H1 (cell line): Measurements from ENCODE around the gene CHST11. TPM values are rescaled to one million over a fixed set of nuclear protein-coding genes. Genes with fewer than 3 reads are reported as not detected.

Source experiments
- CTCF ChIP-seq, 3 experiments: IDR thresholded peaks; 1 replicate in 2 of 3; 2 replicates in 1 of 3; pipeline versions ENCODE4 v1.5.1 to v1.6.1; 2011; ENCODE audit warnings: low read length in 3 of 3, mild to moderate bottlenecking in 3 of 3, inconsistent platforms in 2 of 3, low read depth in 1 of 3, moderate library complexity in 1 of 3; ENCODE audit not compliant: insufficient read depth in 1 of 3; ENCODE audit errors: control extremely low read depth in 1 of 3
- MAX ChIP-seq: IDR thresholded peaks from 2 replicates; pipeline ENCODE4 v1.6.1; 2012; ENCODE audit warnings: inconsistent platforms
- RNF2 ChIP-seq: fragments of 200-900, 300-1000 bp; sonication (generic); IDR thresholded peaks from 2 replicates; pipeline ENCODE4 v1.7.1; 2016; ENCODE audit warnings: borderline replicate concordance, low read depth, mild to moderate bottlenecking, antibody characterized with exemption, low read length; ENCODE audit not compliant: poor library complexity, severe bottlenecking; ENCODE audit errors: missing control alignments
- polyA plus RNA-seq, 7 experiments: library from polyadenylated mRNA; depleted of rRNA in 3 of 7; stranded (reverse) in 5 of 7; unstranded in 2 of 7; fragments of >200 nt in 5 of 7; fragments of 200-250 nt in 2 of 7; gene quantifications; 1 replicate in 5 of 7; 2 replicates in 1 of 7; 4 replicates in 1 of 7; pipeline versions ENCODE4 v1.2.1 to v1.2.3, GENCODE V29; 2011 to 2013; ENCODE audit warnings: missing spikeins in 2 of 7, mixed read lengths in 2 of 7
- total RNA-seq: library from RNA; stranded (reverse); fragmentation: NEBNext Ultra II Directional; extraction: Animal tissue kit (Norgen Biotek cat#: 25700); gene quantifications from 2 replicates; pipeline ENCODE4 v1.2.1, GENCODE V29; 2021

CHST11 gene
- total and polyA plus RNA-seq, 2 of the 8 experiments (the other 6 are each of a cell fraction or from before 2014, with no cell fraction given), result 14.4 to 20.8 TPM

- TF ChIP-seq CTCF (IDR thresholded peaks at IDR 0.05; ENCODE audit: control extremely low read depth in 1 of 3, insufficient read depth in 1 of 3, low read depth in 1 of 3, low read length in 3 of 3) (no peak), MAX (no peak), RNF2 (no peak)
These were observed 81.3 kb downstream of the CHST11 start (continued) for GRCh38 chr12:104538056-104538455.
